Raji (cell line): ENCODE data around the gene BRD9.

Experiments used
- POLR2A ChIP-seq: IDR thresholded peaks from 2 replicates; pipeline ENCODE4 v1.6.1; 2011; ENCODE audit warnings: low read depth, low read length, control low read depth; ENCODE audit not compliant: insufficient read depth

Gene BRD9

DNA sequence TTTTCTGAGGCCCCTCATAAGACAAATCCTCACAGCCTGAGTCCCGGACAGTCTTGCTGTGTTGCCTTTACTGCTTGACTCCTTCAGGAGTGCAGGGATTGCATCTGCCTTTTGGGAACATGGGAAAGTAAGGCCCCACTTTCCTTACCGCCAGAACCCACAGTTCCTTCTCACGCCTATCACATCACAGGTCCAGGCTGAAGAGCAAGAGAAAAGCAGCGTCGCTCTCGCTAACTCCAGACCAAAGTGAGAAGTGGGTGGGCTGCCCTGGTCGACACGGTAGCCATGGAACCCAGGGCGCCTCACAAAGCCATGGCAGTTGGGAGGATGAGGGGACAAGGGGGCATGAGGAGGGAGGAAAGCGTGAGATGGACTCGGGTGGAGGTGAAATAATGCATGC lies 33.9 kb downstream of the BRD9 start:
- TF ChIP-seq POLR2A, result no peak

DNA sequence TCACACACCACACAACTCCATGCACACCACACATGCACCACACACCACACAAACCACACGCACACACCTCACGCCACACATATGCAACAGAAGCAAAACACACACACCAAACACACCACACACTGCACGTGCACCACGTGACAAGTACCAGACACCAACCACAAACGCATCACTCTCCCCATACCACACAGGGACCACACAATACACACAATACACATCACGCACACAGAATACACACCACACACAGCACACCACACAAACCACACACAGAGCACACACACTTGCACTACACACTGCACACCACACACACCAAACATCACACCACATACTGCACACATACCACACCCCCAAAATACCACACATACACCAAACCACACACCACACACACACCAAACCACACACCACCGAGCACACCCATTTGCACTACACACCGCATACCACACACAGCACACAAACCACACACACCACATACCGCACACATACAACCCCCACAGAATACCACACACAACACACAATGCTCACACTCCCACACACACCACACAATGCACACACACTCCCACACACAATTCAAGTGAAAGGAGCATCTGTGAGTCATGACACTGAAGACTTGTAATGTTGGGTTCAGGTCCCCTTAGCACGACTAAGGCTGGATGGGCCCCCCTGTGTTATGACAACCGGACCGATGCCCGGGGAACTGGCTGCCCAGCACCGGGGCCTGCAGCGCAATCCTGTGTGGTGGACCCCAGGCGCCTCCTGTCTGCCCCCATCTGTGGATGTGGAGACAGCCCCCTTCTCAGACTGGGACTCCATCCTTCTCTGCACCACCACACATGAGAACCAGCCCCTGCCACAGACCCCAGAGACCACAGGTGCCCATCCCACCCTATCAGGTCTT lies 35.8 kb downstream of the BRD9 start:
- TF ChIP-seq POLR2A, result no peak

DNA sequence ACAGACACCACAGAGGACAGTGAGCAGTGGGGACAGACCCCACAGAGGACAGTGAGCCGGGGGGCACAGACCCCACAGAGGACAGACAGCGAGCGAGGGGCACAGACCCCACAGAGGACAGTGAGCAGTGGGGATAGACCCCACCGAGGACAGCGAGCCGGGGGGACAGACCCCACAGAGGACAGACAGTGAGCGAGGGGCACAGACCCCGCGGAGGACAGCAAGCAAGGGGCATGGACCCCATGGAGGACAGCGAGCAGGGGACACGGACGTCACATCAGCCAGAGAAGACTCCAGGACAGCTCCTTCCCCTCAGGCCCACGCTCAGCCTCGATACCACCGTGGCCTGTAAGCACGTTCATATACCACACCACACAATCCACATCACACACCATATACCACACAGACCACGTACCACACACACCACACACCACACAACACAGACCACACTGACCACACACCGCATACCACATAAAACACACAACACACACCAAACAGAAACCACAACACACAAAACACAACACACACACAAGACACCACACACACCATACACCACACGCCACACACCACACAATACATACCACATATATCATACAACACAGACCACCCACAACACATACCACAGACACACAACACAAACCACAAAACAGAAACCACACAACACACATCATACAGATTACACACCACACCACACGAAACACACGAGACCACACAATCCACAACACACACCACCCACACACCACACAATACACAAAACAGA lies 36.6 kb downstream of the BRD9 start:
- no peak for TF ChIP-seq POLR2A

DNA sequence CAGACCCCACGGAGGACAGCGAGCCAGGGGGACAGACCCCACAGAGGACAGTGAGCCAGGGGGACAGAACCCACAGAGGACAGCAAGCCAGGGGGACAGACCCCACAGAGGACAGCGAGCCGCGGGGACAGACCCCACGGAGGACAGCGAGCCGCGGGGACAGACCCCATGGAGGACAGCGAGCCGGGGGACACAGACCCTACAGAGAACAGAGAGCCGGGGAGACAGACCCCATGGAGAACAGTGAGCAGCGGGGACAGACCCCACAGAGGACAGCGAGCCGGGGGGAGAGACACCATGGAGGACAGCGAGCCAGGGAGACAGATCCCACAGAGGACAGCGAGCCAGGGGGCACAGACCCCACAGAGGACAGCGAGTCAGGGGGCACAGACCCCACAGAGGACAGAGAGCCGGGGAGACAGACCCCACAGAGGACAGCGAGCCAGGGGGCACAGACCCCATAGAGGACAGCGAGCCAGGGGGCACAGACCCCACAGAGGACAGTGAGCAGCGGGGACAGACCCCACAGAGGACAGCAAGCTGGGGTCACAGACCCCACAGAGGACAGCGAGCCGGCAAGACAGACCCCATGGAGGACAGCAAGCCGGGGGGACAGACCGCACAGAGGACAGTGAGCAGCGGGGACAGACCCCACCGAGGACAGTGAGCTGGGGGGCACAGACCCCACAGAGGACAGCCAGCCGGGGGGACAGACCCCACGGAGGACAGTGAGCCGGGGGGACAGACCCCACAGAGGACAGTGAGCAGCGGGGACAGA lies 37.4 kb downstream of the BRD9 start:
- TF ChIP-seq POLR2A, result no peak

DNA sequence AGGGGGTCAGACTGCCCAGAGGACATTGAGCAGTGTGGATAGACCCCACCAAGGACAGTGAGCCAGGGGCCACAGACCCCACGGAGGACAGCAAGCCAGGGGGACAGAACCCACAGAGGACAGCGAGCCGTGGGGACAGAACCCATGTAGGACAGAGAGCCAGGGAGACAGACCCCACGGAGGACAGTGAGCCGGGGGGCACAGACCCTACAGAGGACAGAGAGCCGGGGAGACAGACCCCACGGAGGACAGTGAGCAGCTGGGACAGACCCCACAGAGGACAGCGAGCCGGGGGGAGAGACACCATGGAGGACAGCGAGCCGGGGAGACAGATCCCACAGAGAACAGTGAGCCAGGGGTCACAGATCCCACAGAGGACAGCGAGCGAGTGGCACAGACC lies 38.4 kb downstream of the BRD9 start:
- no peak for TF ChIP-seq POLR2A

DNA sequence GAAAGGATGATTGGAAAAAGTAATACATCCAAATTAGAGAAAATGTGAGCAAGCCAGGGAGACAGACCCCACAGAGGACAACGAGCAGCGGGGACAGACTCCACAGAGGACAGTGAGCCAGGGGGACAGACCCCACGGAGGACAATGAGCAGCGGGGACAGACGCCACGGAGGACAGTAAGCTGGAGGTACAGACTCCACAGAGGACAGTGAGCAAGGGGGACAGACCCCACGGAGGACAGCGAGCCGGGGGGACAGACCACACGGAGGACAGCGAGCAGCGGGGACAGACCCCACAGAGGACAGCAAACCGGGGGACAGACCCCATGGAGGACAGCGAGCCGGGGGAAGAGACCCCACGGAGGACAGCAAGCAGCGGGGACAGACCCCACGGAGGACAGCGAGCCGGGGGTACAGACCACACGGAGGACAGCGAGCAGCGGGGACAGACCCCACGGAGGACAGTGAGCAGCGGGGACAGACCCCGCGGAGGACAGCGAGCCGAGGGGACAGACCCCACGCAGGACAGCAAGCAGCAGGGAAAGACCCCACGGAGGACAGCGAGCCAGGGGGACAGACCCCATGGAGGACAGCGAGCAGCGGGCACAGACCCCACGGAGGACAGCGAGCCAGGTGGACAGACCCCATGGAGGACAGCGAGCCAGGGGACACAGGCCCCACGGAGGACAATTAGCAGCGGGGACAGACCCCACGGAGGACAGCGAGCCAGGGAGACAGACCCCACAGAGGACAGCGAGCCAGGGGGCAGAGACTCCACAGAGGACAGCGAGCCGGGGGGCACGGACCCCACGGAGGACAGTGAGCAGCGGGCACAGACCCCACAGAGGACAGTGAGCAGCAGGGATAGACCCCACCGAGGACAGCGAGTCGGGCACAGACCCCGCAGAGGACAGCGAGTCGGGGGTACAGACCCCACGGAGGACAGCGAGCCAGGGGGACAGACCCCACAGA lies 39.9 kb downstream of the BRD9 start:
- no peak for TF ChIP-seq POLR2A

DNA sequence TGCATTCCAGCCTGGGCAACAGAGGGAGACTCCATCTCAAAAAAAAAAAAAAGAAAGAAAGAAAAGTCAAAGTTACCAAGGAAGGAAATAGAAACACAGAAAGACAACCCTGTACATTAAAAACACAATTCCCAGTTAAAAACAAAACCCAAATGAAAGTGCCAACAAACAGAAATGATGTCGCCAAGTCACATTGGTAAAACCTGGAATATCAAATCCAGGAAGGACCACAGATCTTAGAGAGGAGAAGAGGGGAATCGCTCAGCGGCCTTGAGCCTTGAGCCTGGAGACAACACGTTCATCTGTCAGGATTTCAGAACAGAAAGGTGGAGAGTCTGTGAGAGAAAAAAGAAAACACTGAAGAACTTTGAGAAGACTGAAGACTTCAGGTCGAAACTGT lies 40.6 kb downstream of the BRD9 start:
- no peak for TF ChIP-seq POLR2A

DNA sequence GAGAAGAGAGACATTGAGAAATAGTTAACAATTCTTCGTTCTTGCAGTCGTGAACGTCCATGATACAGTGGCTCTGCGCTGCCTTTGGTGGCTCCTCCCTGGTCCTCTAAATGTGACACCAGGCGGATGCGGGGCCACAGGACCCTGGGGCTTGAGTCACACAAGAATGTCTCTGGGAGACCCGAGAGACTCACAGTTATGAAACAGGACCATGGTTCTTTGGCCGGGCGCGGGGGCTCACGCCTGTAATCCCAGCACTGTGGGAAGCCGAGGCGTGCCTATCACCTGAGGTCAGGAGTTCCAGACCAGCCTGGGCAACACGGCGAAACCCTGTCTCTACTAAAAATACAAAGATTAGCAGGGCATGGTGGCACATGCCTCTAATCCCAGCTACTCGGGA lies 41.0 kb downstream of the BRD9 start:
- TF ChIP-seq POLR2A, result no peak

DNA sequence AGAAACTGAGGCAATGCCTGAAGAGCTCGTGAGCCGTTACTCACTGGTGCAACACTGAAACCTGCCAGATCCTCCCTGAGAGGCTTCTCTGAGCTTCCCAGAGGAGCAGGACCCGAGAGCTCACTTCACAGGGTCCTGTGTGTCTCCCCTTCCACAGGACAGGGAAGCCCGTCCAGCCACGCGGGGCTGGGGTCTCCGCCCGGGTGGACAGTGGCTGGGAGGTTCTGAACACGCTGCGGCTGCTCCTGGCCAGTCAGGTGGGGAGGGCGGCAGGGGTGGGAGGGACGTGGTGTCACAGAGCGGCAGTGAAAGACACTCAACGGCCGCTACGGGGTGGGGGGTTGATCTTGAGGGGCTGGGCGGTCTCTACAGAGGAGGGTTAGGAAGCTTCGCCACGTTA lies 41.5 kb downstream of the BRD9 start:
- no peak for TF ChIP-seq POLR2A

DNA sequence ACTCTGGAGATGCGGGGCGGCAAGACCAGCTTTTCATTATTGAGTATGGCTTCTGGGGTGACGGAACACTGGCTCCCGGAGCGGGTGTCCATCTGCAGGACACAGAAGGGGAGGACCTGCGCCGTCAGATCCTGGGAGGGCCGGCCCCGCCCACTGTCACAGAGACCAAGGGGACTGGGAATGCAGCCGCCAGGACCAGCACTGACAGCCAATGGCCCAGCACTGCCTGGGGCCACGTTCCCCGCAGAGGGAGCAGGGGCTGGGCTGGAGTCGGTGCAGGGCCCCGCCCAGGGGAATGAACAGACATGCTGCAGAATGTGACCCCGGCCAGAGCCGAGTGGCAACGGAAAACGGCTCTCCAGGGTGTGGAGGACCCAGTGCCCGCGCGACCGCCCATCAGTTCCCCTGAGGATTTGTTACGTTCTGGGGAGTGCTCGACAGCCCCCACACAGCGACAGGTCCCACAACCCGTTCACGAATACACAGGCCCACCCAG lies 42.0 kb downstream of the BRD9 start, which contains the start of gene ZDHHC11:
ZDHHC11 (minus strand) TSS at position 476 of the 496 bp plus-strand sequence; CDS start at position 92, 384 bp downstream.
- TF ChIP-seq POLR2A, result no peak

DNA sequence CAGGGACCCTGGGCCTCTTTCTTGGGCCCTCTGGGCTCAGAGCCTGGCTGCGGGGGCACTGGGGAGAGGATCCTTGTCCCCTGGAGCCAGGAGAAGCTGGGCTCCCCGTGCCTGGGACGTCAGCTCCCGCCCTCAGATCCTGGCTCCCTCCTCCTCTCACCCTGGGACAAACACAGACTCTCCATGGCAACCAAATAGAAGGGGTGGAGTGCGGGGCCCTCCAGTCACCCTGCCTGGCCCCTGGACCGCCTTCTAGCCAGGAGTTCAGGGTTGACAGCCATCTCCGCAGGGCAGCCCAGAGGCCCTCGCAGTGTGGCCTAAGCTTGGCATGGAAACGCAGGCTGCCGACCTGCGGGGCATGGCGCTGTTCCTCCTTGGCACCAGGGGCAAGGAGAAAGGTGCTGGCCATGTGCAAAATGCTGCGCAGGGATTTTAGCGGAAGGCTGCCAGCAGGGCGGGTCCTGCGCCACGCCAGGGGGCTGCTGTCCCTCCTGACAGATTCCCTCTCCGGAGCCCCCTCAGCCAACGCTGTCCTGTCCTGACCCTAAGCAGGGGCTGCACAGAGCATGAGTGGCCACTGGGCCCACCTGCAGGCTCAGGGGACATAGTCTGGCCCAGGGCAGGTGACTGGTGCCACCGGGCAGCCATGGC lies 42.8 kb downstream of the BRD9 start:
- no peak for TF ChIP-seq POLR2A

DNA sequence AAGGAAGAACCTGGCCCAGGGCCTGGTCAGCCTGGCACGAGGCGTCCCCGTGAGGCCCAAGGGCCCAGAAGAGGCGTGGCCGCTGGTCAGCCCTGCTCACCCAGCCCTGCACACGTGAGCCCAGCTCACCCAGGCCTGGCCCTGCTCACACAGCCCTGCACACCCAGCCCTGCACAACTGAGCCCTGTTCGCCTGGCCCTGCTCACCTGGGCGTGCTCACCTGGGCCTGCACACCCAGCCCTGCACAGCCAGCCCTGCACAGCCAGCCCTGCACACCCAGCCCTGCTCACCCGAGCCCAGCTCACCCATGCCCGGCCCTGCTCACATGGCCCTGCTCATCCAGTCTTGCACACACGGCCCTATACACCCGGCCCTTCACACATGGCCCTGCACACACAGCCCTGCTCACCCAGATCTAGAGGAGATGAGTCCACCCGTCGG lies 43.9 kb downstream of the BRD9 start:
- TF ChIP-seq POLR2A, result no peak

DNA sequence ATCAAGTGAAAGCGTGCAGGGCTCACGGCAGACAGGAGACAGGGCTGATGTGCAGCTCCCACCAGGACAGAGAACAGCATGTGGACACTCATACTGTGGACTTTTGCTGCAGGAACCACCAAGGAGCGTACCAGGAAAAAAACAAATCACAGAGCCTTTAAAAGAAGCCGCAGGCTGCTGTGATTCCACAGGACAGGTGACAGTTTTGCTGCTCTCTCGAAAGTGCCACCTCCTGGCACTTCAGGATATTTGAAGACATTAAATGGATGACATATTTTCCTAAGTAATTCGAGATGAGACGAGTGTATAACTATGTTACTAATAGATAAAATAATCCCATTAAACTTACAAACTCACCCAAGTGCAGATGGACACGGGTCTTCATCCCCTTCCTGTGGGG lies 71.1 kb downstream of the BRD9 start:
- no peak for TF ChIP-seq POLR2A
